Loucy (cell line): ENCODE measurements around the gene GGCX.

Experiments used
- H2AFZ ChIP-seq: fragments of 200-600 bp; sonication (generic); 2 replicates; pipeline ENCODE4 v1.6.0; 2016; ENCODE audit warnings: antibody characterized with exemption, mild to moderate bottlenecking, low read length, moderate library complexity
- H3F3A ChIP-seq: fragments of 200-600 bp; 2 replicates; pipeline ENCODE4 v1.6.0; 2016; ENCODE audit warnings: antibody characterized with exemption, low read depth, mild to moderate bottlenecking
- H3K27me3 ChIP-seq: fragments of 200-600 bp; sonication (generic); 2 replicates; pipeline ENCODE4 v1.6.1; 2014; ENCODE audit warnings: low read length, mild to moderate bottlenecking; ENCODE audit not compliant: insufficient read depth, poor library complexity, severe bottlenecking
- H3K36me3 ChIP-seq: fragments of 200-600 bp; sonication (generic); 2 replicates; pipeline ENCODE4 v1.6.1; 2016; ENCODE audit warnings: low read length; ENCODE audit not compliant: insufficient read depth
- H3K4me1 ChIP-seq: fragments of 200-600 bp; sonication (generic); 2 replicates; pipeline ENCODE4 v1.5.1; 2014; ENCODE audit warnings: low read length, mild to moderate bottlenecking; ENCODE audit not compliant: insufficient read depth, poor library complexity, severe bottlenecking
- H3K4me2 ChIP-seq: fragments of 200-600 bp; sonication (generic); 2 replicates; pipeline ENCODE4 v1.6.0; 2014; ENCODE audit warnings: antibody characterized with exemption, low read length, low read depth, mild to moderate bottlenecking; ENCODE audit not compliant: poor library complexity, severe bottlenecking
- H3K4me3 ChIP-seq: fragments of 200-600 bp; sonication (generic); 2 replicates; pipeline ENCODE4 v1.5.1; 2014; ENCODE audit warnings: low read length, mild to moderate bottlenecking, mixed read lengths; ENCODE audit not compliant: poor library complexity, severe bottlenecking
- H3K79me2 ChIP-seq: fragments of 200-600 bp; sonication (generic); 2 replicates; pipeline ENCODE4 v1.6.1; 2014; ENCODE audit warnings: low read length; ENCODE audit not compliant: insufficient read depth
- H3K9ac ChIP-seq: fragments of 200-600 bp; sonication (generic); 2 replicates; pipeline ENCODE4 v1.6.0; 2014; ENCODE audit warnings: mild to moderate bottlenecking, low read depth, low read length, moderate library complexity; ENCODE audit not compliant: poor library complexity, severe bottlenecking
- H3K9me2 ChIP-seq: fragments of 200-600 bp; sonication (generic); replicated peaks from 2 replicates; pipeline ENCODE4 v1.6.1; 2016; ENCODE audit warnings: low read depth, low read length, mixed read lengths
- H3K9me3 ChIP-seq: fragments of 200-600 bp; sonication (generic); 2 replicates; pipeline ENCODE4 v1.6.1; 2014; ENCODE audit warnings: mild to moderate bottlenecking, antibody characterized with exemption, low read length, low read depth; ENCODE audit not compliant: insufficient read depth
- H4K20me1 ChIP-seq: fragments of 200-600 bp; sonication (generic); 2 replicates; pipeline ENCODE4 v1.6.0; 2014; ENCODE audit warnings: antibody characterized with exemption, low read length, mild to moderate bottlenecking; ENCODE audit not compliant: insufficient read depth, poor library complexity, severe bottlenecking
- CTCF ChIP-seq: fragments of 200-600 bp; sonication (generic); conservative IDR thresholded peaks from 2 replicates; pipeline ENCODE4 v1.5.1; 2014; ENCODE audit warnings: mild to moderate bottlenecking, antibody characterized with exemption, low read length
- EZH2phosphoT487 ChIP-seq: fragments of 200-600 bp; IDR thresholded peaks from 2 replicates; pipeline ENCODE4 v1.6.1; 2018; ENCODE audit warnings: antibody characterized with exemption, mild to moderate bottlenecking, moderate library complexity, borderline replicate concordance

The GGCX gene

GRCh38 chr2:85503168-85503850 lies 58.0 kb downstream of the GGCX start:
- no peaks in the 10 kb centered on the region for H3K9me2 ChIP-seq
- no peaks in the 10 kb centered on the region for H3K79me2 ChIP-seq
- H4K20me1 ChIP-seq, result no peaks in the 10 kb centered on the region
- no peaks in the 10 kb centered on the region for H3K9me3 ChIP-seq
- H3F3A ChIP-seq, result no peaks in the 10 kb centered on the region
- TF ChIP-seq EZH2phosphoT487, result no peak
- peak; percentile 42 for TF ChIP-seq CTCF
- no peaks in the 10 kb centered on the region for H3K27me3 ChIP-seq
- H3K4me1 ChIP-seq, result peaks cover 43% of the 10 kb centered on the region
- no peaks in the 10 kb centered on the region for H3K36me3 ChIP-seq
- peak overlapping the region; percentile 45 for H3K4me2 ChIP-seq
- H3K9ac ChIP-seq, result peak overlapping the region; percentile 58
- H3K4me3 ChIP-seq, result peak overlapping the region; percentile 36
- peak overlapping the region; percentile 48; the same call in 1 of the 2 replicates for H2AFZ ChIP-seq

- H3K4me2 ChIP-seq, result peak overlapping the region; percentile 45
These were observed 58.6 kb downstream of the GGCX start for GRCh38 chr2:85502720-85503119.

GRCh38 chr2:85501248-85501647 lies 60.0 kb downstream of the GGCX start:
- Histone ChIP-seq H3K9me3 (no peaks in the 10 kb centered on the region), H3K79me2 (no peaks in the 10 kb centered on the region), H2AFZ (peak overlapping the region; percentile 74), H3K9ac (peak overlapping the region; percentile 58), H3K36me3 (no peaks in the 10 kb centered on the region), H3K4me2 (peak overlapping the region; percentile 45), H3K9me2 (no peaks in the 10 kb centered on the region), H3K27me3 (no peaks in the 10 kb centered on the region), H4K20me1 (no peaks in the 10 kb centered on the region), H3K4me3 (peak overlapping the region; percentile 19), H3K4me1 (peaks cover 43% of the 10 kb centered on the region), H3F3A (no peaks in the 10 kb centered on the region)
- TF ChIP-seq EZH2phosphoT487 (no peak), CTCF (no peak)

More at GRCh38 chr2:85502720-85503119, 58.6 kb downstream of the GGCX start:
- no peaks in the 10 kb centered on the region for H3K9me3 ChIP-seq
- peaks cover 43% of the 10 kb centered on the region for H3K4me1 ChIP-seq
- H2AFZ ChIP-seq, result peak overlapping the region; percentile 48; the same call in 1 of the 2 replicates
- H3K79me2 ChIP-seq, result no peaks in the 10 kb centered on the region
- no peaks in the 10 kb centered on the region for H3F3A ChIP-seq
- H3K9ac ChIP-seq, result peak overlapping the region; percentile 58
- H3K4me3 ChIP-seq, result peak overlapping the region; percentile 36
- H3K27me3 ChIP-seq, result no peaks in the 10 kb centered on the region
- no peak for TF ChIP-seq CTCF
- TF ChIP-seq EZH2phosphoT487, result no peak
- H3K36me3 ChIP-seq, result no peaks in the 10 kb centered on the region
- no peaks in the 10 kb centered on the region for H3K9me2 ChIP-seq
- no peaks in the 10 kb centered on the region for H4K20me1 ChIP-seq
